Kidney capillary endothelial cell (primary cell): ENCODE measurements around the gene STAB2.
A peak's percentile ranks its signal among the peaks of the same experiment; 100 is the strongest.

Experiments
- DNase-seq: peaks from one replicate; pipeline ENCODE4 v3.0.0-alpha.2; 2018; ENCODE audit warnings: low spot score

Gene STAB2

GRCh38 chr12:103588680-103589079 lies 1.6 kb downstream of the STAB2 start:
- no peak for DNase-seq

- DNase-seq, result no peak
Observed at GRCh38 chr12:103589517-103589916, 2.4 kb downstream of the STAB2 start.

GRCh38 chr12:103590271-103590670 lies 3.2 kb downstream of the STAB2 start:
- DNase-seq, result no peak

GRCh38 chr12:103596981-103597380 lies 9.9 kb downstream of the STAB2 start:
- DNase-seq, result no peak

- DNase-seq, result no peak
Observed at GRCh38 chr12:103599274-103599673, 12.2 kb downstream of the STAB2 start.

- DNase-seq, result no peak
Observed at GRCh38 chr12:103600967-103601728, 14.1 kb downstream of the STAB2 start.

- DNase-seq, result no peak
Observed at GRCh38 chr12:103620395-103620794, 33.3 kb downstream of the STAB2 start.

- no peak for DNase-seq
Observed at GRCh38 chr12:103623716-103624115, 36.6 kb downstream of the STAB2 start.

GRCh38 chr12:103626498-103626897 lies 39.4 kb downstream of the STAB2 start:
- DNase-seq, result no peak

GRCh38 chr12:103627189-103627855 lies 40.2 kb downstream of the STAB2 start:
- DNase-seq, result no peak

- peak; percentile 48 for DNase-seq
Observed at GRCh38 chr12:103632554-103633216, 45.6 kb downstream of the STAB2 start.

- DNase-seq, result no peak
Observed at GRCh38 chr12:103634732-103635131, 47.7 kb downstream of the STAB2 start.

- no peak for DNase-seq
Observed at GRCh38 chr12:103635419-103635818, 48.3 kb downstream of the STAB2 start.

- DNase-seq, result no peak
Observed at GRCh38 chr12:103637021-103637420, 49.9 kb downstream of the STAB2 start.

- DNase-seq, result no peak
Observed at GRCh38 chr12:103637429-103637828, 50.4 kb downstream of the STAB2 start.

GRCh38 chr12:103639983-103640382 lies 52.9 kb downstream of the STAB2 start:
- DNase-seq, result no peak

GRCh38 chr12:103640410-103640809 lies 53.3 kb downstream of the STAB2 start:
- no peak for DNase-seq

- DNase-seq, result no peak
Observed at GRCh38 chr12:103640831-103641230, 53.8 kb downstream of the STAB2 start.

GRCh38 chr12:103642240-103642864 lies 55.3 kb downstream of the STAB2 start:
- no peak for DNase-seq

- no peak for DNase-seq
Observed at GRCh38 chr12:103645202-103645601, 58.1 kb downstream of the STAB2 start.

- no peak for DNase-seq
Observed at GRCh38 chr12:103647267-103647666, 60.2 kb downstream of the STAB2 start.

- no peak for DNase-seq
Observed at GRCh38 chr12:103652808-103653207, 65.7 kb downstream of the STAB2 start.
